GM12891 (cell line): Measurements from ENCODE around the gene COL1A1.

ENCODE experiments used
- PAX5 ChIP-seq: IDR thresholded peaks from 2 replicates; pipeline ENCODE4 v1.6.1; 2011; ENCODE audit warnings: low read length, moderate library complexity, mild to moderate bottlenecking; ENCODE audit not compliant: insufficient read depth, severe bottlenecking
- POLR2A ChIP-seq: IDR thresholded peaks from 2 replicates; pipeline ENCODE4 v1.6.1; 2011; ENCODE audit warnings: low read depth, low read length, control low read depth
- POLR2AphosphoS5 ChIP-seq: IDR thresholded peaks from 2 replicates; pipeline ENCODE4 v1.6.1; 2011; ENCODE audit warnings: low read depth, low read length, control low read depth
- POU2F2 ChIP-seq: IDR thresholded peaks from 2 replicates; pipeline ENCODE4 v1.6.1; 2011; ENCODE audit warnings: low read depth, mild to moderate bottlenecking, control low read depth, low read length, moderate library complexity
- SPI1 ChIP-seq: IDR thresholded peaks from 2 replicates; pipeline ENCODE4 v1.6.1; 2011; ENCODE audit warnings: low read depth, low read length, control low read depth
- TAF1 ChIP-seq: IDR thresholded peaks from 2 replicates; pipeline ENCODE4 v1.6.1; 2011; ENCODE audit warnings: low read depth, low read length, control low read depth

- no peak for TF ChIP-seq POLR2A
- TF ChIP-seq TAF1: no peak
- TF ChIP-seq POLR2AphosphoS5: no peak
- no peak for TF ChIP-seq PAX5
- TF ChIP-seq SPI1: no peak
- TF ChIP-seq POU2F2: peak; percentile 86
Observed at GRCh38 chr17:50144355-50144754, 57.1 kb downstream of the COL1A1 start.
